AG04449 (cell line): Measurements from ENCODE around the gene LCN2.

Experiments
- CTCF ChIA-PET: fragments of 350-600 bp; formaldehyde crosslinking; extraction: SDS; loops from one replicate; lab custom pipeline; 2021; ENCODE audit warnings: antibody characterized with exemption; lab: Yijun Ruan, JAX
- POLR2A ChIA-PET: fragments of 400-600, 350-600 bp; formaldehyde crosslinking; extraction: SDS; loops from one replicate; lab custom pipeline; 2020; ENCODE audit warnings: antibody characterized with exemption, inconsistent platforms; lab: Yijun Ruan, JAX
- DNase-seq: peaks from one replicate; pipeline ENCODE4 v3.0.0-alpha.2; 2010; ENCODE audit warnings: low read depth, low spot score
- H3K4me3 ChIP-seq: 2 replicates; pipeline ENCODE4 v1.5.1; 2011; ENCODE audit warnings: low read depth, mild to moderate bottlenecking, control low read depth, low read length
- TF ChIP-seq, protein P1 (sequence below): IDR thresholded peaks from one replicate; pipeline ENCODE4 v1.5.1; 2011; ENCODE audit warnings: mild to moderate bottlenecking, moderate library complexity, low read length, control low read depth, inconsistent platforms; ENCODE audit not compliant: insufficient read depth; ENCODE audit errors: missing control alignments

The LCN2 gene

DNA sequence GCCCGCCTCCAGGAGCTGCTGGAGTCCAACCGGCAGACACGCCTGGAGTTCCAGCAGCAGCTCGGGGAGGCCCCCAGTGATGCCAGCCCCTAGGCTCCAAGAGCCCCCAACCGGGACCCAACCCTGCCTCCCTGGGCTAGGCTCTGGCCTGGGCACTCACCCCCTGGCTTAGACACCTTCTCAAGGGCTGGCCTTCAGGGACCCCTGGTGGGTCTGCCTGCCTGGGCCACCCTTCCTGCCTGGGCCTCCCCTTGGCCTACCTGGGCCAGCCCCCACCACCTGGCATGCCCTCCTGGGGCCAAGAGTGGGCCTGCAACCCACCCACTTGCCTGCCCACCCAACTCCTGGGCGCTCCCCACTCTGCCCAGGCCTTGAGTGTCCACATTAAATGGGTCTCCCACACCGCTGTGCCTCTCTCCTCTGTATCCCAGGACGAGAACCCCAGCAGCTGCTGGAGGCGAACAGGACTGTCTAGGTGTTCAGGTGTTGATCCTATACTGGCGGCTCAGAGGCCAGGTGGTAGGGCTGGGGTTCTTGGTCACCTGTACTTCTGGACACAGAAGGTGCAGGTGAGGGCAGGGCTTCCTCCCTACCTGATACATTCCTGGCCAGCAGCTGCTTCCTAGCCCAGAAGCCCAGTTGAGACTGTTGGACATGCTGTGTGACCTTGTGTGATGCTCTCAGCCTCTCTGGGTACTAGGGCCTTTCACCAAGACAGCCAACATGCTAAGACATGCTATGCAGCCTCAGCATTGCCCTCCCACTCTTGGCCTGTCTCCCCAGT lies 14.5 kb downstream of the LCN2 start:
- no peak overlapping the region for H3K4me3 ChIP-seq
- POLR2A ChIA-PET, result no interaction called here
- TF ChIP-seq, protein P1, sequence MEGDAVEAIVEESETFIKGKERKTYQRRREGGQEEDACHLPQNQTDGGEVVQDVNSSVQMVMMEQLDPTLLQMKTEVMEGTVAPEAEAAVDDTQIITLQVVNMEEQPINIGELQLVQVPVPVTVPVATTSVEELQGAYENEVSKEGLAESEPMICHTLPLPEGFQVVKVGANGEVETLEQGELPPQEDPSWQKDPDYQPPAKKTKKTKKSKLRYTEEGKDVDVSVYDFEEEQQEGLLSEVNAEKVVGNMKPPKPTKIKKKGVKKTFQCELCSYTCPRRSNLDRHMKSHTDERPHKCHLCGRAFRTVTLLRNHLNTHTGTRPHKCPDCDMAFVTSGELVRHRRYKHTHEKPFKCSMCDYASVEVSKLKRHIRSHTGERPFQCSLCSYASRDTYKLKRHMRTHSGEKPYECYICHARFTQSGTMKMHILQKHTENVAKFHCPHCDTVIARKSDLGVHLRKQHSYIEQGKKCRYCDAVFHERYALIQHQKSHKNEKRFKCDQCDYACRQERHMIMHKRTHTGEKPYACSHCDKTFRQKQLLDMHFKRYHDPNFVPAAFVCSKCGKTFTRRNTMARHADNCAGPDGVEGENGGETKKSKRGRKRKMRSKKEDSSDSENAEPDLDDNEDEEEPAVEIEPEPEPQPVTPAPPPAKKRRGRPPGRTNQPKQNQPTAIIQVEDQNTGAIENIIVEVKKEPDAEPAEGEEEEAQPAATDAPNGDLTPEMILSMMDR, result no peak
- DNase-seq, result no peak
- CTCF ChIA-PET, result interaction anchor here (0.6 to 1.7 kb wide), 5 partner anchors 11 to 44 kb away, joined by 3 to 5 read pairs (median 3); no protein-coding TSS in a partner anchor

DNA sequence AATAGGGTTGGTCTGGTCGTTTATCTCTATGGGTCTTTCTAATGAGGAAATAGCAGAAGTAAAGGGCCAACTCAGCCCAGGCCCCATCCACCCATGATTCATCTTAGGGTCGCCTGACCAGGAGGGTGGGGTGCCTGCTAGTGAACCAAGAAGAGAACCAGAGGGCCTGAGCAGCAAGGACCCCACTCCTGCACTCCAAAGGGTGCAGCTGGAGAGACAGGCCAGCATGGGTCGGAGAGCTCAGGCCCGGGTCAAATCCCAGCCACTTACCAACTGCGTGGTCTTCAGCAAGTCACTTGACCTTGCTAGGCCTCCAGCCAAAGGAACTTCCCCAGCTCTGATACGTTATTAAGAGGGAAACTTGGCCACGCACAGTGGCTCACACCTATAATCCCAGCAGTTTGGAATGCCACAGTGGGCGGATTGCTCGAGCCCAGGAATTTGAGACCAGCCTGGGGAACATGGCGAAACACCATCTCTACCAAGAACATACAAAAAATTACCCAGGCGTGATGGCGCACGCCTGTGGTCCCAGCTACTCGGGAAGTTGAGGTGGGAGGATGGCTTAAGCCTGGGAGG lies 15.1 kb downstream of the LCN2 start:
- no peak for DNase-seq
- ChIA-PET CTCF (interaction anchor here (1.2 to 1.7 kb wide), 4 partner anchors 10 to 44 kb away, joined by 3 to 5 read pairs (median 4); no protein-coding TSS in a partner anchor), POLR2A (no interaction called here)
- TF ChIP-seq, protein P1, result no peak
- no peak overlapping the region for H3K4me3 ChIP-seq

DNA sequence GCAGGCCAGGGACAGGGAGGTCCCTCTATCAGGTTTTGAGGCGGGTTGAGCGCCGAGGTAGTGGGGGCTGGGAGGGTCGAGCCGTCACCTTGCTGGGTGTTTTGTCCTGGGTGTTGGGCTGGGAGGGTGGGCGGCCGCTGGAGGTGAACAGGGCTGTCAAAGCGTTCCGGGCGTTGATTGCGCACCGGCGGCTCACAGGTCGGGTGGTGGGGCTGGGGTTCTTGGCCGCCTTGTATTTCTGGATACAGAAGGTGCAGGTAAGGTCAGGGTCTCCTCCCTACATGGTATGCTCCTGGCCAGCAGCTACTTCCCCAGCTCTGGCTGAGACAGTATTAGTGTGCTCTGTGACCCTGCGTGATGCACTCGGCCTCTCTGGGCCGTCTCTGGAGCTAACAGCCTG lies 16.9 kb downstream of the LCN2 start:
- CTCF ChIA-PET, result no interaction called here

DNA sequence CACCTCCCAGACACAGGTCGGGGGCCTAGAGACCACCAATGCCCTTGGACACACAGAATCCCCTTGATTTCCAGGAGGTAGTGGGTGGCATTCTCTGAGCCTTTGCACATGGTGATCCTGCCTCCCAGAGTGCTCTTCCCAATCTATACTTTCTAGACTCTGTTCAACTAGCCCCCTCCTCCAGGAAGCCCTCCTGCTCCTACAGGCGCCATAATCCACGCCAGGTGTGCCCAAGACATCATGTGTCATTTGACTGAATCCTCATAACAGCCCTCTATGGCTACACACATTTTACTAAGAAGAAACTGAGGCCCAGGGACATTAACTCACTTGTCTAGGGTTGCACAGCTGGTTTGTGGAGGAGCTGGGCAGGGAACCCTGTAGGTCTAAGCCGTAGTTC lies 18.0 kb downstream of the LCN2 start:
- DNase-seq, result no peak
- TF ChIP-seq, protein P1, result no peak
- no peak overlapping the region for H3K4me3 ChIP-seq
- ChIA-PET CTCF (interaction anchor here (2.0 kb wide), 1 partner anchor 23 kb away, joined by 4 read pairs; no protein-coding TSS in a partner anchor), POLR2A (no interaction called here)

More for the DNA sequence above, 16.9 kb downstream of the LCN2 start:
- POLR2A ChIA-PET, result no interaction called here
- no peak for DNase-seq
- TF ChIP-seq, protein P1, result no peak
- no peak overlapping the region for H3K4me3 ChIP-seq

DNA sequence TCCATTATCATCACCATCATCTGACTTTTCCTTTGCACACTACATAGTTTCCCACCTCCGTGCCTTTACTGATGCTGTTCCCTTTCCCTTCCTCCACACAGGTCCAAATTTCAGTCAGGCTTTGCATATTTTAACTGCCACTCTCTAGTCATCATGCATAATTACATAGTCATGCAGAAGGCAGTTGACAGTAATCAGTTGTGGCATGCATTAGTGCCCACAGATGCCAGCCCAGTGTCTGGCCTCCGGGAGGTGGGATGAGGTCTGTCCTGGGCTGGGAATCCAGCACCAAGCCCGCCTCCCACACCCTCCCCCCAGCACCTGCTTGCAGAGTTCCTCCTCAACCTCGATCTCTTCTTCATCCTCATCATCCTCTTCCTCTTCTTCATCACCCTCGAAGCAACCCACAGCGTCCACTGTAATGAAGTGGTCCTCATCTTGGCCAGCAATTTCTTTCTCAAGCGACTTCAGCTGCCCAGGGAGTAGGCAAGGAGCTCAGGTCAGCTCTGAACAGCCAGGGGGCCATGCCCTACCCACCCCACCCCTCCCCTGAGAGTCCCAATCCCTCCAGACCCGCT lies 19.6 kb downstream of the LCN2 start:
- TF ChIP-seq, protein P1, result no peak
- CTCF ChIA-PET, result interaction anchor here (0.6 to 2.4 kb wide), 4 partner anchors 15 to 24 kb away, joined by 3 to 8 read pairs (median 5); partner anchors contain the start of gene CIZ1
- DNase-seq, result no peak
- POLR2A ChIA-PET, result interaction anchor here (0.8 kb wide), 1 partner anchor 8 kb away, joined by 3 read pairs; the partner anchor contains the start of gene BBLN
- H3K4me3 ChIP-seq, result no peak overlapping the region

DNA sequence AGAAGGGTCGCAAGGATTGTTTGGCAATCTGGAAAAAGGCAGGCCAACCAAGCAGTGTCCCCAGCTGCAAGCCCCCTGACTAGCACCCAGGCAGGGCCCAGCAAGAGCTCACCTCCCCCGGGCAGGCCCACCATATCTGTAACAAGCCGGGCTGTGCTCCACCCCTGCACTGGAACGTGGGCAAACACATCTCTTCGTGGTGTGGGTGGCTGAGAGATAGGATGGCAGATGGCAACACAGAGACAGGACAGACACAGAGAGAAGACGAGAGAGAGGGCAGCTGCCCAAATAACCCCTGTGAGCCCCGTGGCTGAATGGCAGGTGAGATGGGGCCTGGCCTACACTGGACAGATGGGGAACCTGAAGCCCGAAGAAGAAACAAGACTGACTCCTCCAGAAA lies 20.2 kb downstream of the LCN2 start:
- TF ChIP-seq, protein P1, result no peak
- CTCF ChIA-PET, result interaction anchor here (2.1 to 2.4 kb wide), 2 partner anchors 14 to 21 kb away, joined by 6 to 8 read pairs; partner anchors contain the start of gene CIZ1
- H3K4me3 ChIP-seq, result no peak overlapping the region
- POLR2A ChIA-PET, result interaction anchor here (0.8 kb wide), 1 partner anchor 9 kb away, joined by 3 read pairs; the partner anchor contains the start of gene BBLN
- DNase-seq, result no peak
